Measurements from ENCODE around the gene ZNF134. TPM values are rescaled to one million over a fixed set of nuclear protein-coding genes. Genes with fewer than 3 reads are reported as not detected.

Gene ZNF134
- polyA plus RNA-seq (ENCODE audit: insufficient read length) = 31.3 TPM
- long read RNA-seq, donor 1, full-length matches to known transcripts = 10 of 10 reads
- long read RNA-seq, donor 1, partial matches to known transcripts = 0 of 10 reads
- long read RNA-seq, donor 1, other reads (novel, unspliced or antisense) = 0 of 10 reads
- long read RNA-seq, donor 2, full-length matches to known transcripts = 9 of 9 reads
- long read RNA-seq, donor 2, partial matches to known transcripts = 0 of 9 reads
- long read RNA-seq, donor 2, other reads (novel, unspliced or antisense) = 0 of 9 reads
- long read RNA-seq, donor 3, full-length matches to known transcripts = 8 of 8 reads
- long read RNA-seq, donor 3, partial matches to known transcripts = 0 of 8 reads
- long read RNA-seq, donor 3, other reads (novel, unspliced or antisense) = 0 of 8 reads
- long read RNA-seq, donor 4, full-length matches to known transcripts = 1 of 1 reads
- long read RNA-seq, donor 4, partial matches to known transcripts = 0 of 1 reads
- long read RNA-seq, donor 4, other reads (novel, unspliced or antisense) = 0 of 1 reads
- long read RNA-seq, donor 5, full-length matches to known transcripts = 12 of 12 reads
- long read RNA-seq, donor 5, partial matches to known transcripts = 0 of 12 reads
- long read RNA-seq, donor 5, other reads (novel, unspliced or antisense) = 0 of 12 reads
- long read RNA-seq, donor 6, full-length matches to known transcripts = 12 of 12 reads
- long read RNA-seq, donor 6, partial matches to known transcripts = 0 of 12 reads
- long read RNA-seq, donor 6, other reads (novel, unspliced or antisense) = 0 of 12 reads
- long read RNA-seq, donor 7, full-length matches to known transcripts = 10 of 10 reads
- long read RNA-seq, donor 7, partial matches to known transcripts = 0 of 10 reads
- long read RNA-seq, donor 7, other reads (novel, unspliced or antisense) = 0 of 10 reads
- long read RNA-seq, donor 8, full-length matches to known transcripts = 8 of 8 reads
- long read RNA-seq, donor 8, partial matches to known transcripts = 0 of 8 reads
- long read RNA-seq, donor 8, other reads (novel, unspliced or antisense) = 0 of 8 reads

- DNase-seq = peak; percentile 92
Measured at GRCh38 chr19:57613941-57614743, at the start of gene ZNF134. Gene ZNF134, plus strand, starts transcription at chr19:57614242. Its CDS starts 5,227 bp downstream, at chr19:57619469.

GRCh38 chr19:57566396-57567265, 47.4 kb upstream of the ZNF134 start:
- DNase-seq = no peak

- DNase-seq = no peak
Measured at GRCh38 chr19:57570707-57571106, 43.3 kb upstream of the ZNF134 start.

- DNase-seq = no peak
Measured at GRCh38 chr19:57572415-57572947, 41.6 kb upstream of the ZNF134 start.

- no peak for DNase-seq
Measured at GRCh38 chr19:57576661-57577060, 37.4 kb upstream of the ZNF134 start.

GRCh38 chr19:57578487-57579205, 35.4 kb upstream of the ZNF134 start, which contains the start of gene ZNF416:
Gene ZNF416, minus strand, starts transcription at chr19:57578911. Its CDS starts 207 bp downstream, at chr19:57578704.
- DNase-seq = peak; percentile 99

GRCh38 chr19:57583104-57583520, 30.9 kb upstream of the ZNF134 start:
- DNase-seq = no peak

- peak; percentile 97 for DNase-seq
Measured at GRCh38 chr19:57583521-57584416, 30.3 kb upstream of the ZNF134 start, which contains the start of gene ZIK1. Gene ZIK1, plus strand, starts transcription at chr19:57584145. Its CDS starts 212 bp downstream, at chr19:57584357.

- DNase-seq = no peak
Measured at GRCh38 chr19:57587529-57587928, 26.5 kb upstream of the ZNF134 start.

- no peak for DNase-seq
Measured at GRCh38 chr19:57599377-57599760, 14.7 kb upstream of the ZNF134 start.

- peak; percentile 95 for DNase-seq
Measured at GRCh38 chr19:57599761-57600383, 14.2 kb upstream of the ZNF134 start, which contains the start of gene ZNF530. Gene ZNF530, plus strand, starts transcription at chr19:57599885. Its CDS starts 4,461 bp downstream, at chr19:57604346.

- no peak for DNase-seq
Measured at GRCh38 chr19:57606931-57607330, 7.1 kb upstream of the ZNF134 start.

GRCh38 chr19:57611113-57611512, 2.9 kb upstream of the ZNF134 start:
- no peak for DNase-seq

GRCh38 chr19:57615346-57615745, 1.3 kb downstream of the ZNF134 start:
- no peak for DNase-seq

GRCh38 chr19:57620673-57621348, 6.8 kb downstream of the ZNF134 start:
- no peak for DNase-seq

- no peak for DNase-seq
Measured at GRCh38 chr19:57623091-57623490, 9.0 kb downstream of the ZNF134 start.

All from left kidney (tissue), 8 donors.